HG03139 (cell line): Measurements from ENCODE around the gene OR2V2.
"Not testable (repeated sequence)": the region's sequence is repeated elsewhere in the genome, so short reads cannot be mapped to it uniquely, and the experiment has no call there.

Experiments used
- ATAC-seq: cut with Tn5 transposase; IDR thresholded peaks from one replicate; pipeline ENCODE4 v1.9.1; 2021; ENCODE audit not compliant: unreplicated experiment

OR2V2 gene

GRCh38 chr5:181168595-181169118 lies 21.3 kb downstream of the OR2V2 start:
- no peak for ATAC-seq

DNA sequence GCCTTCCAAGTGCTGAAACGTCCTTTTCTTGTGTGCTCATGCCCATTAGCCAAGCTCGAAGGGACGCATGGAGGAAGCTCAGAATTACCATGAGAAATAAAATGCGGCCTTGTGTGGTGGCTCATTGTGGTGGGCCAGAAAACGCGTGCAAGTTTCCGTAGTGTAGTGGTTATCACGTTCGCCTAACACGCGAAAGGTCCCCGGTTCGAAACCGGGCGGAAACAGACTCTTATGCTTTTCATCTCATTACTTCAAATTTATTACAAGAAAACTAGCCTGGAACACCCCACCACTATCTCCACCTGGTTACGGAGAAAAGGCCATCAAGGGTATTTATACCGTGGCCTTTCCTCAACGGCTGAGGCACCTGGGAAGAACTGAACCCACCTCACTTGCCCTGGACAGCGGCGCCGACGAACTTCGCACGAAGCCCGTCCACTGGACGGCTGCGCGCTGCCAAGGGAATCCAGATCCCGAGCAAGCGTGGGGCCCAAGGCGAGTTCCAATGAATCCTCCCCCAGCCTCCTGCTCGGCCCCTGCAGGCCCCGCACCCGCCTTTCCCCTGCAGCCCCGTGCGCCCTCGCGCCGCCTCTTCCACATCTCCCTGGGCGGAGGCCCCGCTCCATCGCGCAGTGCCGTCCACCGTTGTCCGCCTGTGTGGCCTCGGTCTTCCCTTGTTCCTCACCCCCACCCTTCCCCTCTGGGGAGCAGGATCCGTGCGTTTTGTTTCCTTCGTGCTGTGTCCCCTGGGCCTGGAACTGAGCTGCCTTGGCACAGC lies 22.3 kb downstream of the OR2V2 start:
- peak; percentile 39 for ATAC-seq

- ATAC-seq = no peak
Observed at GRCh38 chr5:181170237-181170825, 22.9 kb downstream of the OR2V2 start.

DNA sequence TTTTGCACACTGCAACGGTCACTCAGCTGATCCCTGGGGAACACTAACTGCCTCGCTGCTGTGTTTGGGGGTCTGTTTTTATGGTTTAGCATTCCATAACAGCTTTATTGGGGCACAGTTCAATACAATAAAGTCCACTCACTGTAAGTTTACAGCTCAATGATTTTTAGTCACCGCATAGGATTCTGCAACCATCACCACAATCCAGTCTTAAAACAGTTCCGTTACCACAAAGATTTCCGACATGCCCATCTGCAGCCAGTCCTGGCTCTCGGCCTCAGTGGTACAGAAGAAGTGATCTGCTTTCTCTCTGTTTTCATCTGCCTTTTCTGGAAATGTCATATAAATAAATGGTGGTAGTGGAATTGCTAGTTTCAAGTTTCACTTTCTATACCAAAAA lies 23.6 kb downstream of the OR2V2 start:
- no peak for ATAC-seq

DNA sequence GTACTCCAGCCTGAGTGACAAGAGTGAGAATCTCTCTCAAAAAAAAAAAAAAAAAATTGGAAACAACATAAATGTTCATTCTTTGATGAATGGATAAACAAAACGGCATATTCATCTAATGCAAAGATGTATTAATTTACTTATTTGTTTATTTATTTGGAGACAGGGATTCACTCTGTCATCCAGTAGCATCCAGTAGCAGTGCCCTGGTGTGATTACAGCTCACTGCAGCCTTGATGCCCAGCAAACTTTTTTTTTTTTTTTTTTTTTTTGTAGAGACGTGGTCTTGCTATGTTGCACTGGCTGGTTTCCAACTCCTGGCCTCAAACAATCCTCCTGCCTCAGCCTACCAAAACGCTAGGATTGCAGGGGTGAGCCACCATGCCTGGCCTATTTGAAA lies 24.4 kb downstream of the OR2V2 start:
- no peak for ATAC-seq

DNA sequence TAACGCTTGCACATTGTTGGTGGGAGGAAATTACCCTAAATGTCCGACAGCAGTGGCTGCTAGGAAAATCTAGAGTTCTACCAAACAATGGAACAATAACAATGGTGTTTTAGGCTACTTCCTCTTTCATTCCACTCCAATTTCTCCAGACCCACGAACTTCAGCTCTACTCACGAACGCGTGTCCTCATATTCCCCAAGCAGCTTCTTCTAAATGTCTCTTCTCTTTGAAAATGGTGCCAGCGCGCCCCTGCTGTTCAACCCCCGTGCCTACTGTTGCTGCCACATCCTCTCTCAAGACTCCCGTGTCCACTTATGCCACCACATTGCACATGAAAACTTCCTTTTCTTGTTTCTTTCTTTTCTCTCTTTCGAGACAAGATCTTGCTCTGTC lies 25.6 kb downstream of the OR2V2 start:
- ATAC-seq = no peak

DNA sequence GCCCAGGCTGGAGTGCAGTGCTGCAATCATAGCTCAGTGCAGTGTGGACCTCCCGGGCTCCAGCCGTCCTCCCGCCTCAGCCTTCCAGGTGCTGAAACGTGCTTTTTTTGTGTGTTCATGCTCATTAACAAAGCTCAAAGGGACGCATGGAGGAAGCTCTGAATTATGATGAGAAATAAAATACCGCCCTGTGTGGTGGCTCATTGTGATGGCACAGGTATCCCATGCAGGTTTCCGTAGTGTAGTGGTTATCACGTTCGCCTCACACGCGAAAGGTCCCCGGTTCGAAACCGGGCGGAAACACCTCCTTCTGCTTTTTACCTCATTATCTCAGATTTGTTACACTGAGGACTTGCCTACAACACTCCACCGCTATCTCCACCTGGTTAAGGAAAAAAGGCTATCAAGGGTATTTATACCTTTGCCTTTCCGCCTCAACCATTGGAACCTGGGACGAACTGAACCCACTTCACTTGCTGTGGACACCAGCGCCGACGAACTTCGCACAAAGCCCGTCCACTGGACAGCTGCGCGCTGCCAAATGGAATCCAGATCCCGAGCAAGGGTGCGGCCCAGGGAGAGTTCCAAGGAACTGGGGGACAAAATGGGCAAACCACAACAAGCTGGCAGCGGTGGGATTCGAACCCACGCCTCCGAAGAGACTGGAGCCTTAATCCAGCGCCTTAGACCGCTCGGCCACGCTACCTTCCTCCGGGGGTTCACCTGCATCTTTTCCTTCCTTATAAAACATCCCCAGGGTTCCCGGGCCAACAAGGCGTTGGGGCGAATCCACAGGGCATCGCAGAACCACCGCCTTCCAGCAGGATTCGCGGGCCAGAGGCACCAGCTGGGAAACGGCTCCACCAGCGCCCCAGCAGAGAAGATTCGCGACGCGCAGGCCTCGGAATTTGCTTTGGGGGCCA lies 26.3 kb downstream of the OR2V2 start:
- no peak for ATAC-seq

DNA sequence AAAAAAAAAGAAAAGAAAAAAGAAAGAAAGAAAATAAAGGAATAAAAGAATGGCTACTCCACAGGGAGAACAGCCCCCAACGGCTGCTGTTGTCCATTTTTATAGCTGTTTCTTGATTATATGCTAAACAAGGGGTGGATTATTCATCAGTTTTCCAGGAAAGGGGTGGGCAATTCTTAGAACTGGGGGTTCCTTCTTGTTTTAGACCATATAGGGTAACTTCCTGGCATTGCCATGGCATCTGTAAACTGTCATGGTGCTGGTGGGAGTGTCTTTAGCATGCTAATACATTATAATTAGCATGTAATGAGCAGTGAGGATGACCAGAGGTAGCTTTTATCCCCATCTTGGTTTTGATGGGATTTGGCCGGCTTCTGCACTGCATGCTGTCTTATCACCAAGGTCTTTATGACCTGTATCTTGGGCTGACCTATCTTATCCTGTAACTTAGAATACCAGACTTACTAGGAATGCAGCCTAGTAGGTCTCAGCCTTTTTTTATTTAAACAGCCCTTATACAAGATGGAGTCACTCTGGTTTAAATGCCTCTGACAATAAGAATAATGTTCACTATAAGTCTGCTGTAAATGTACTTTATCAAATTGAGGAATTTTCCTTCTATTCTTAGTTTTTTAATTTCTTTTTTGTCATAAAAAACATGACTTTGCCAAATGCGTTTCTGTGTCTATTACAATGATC lies 29.0 kb downstream of the OR2V2 start:
- ATAC-seq = no peak

DNA sequence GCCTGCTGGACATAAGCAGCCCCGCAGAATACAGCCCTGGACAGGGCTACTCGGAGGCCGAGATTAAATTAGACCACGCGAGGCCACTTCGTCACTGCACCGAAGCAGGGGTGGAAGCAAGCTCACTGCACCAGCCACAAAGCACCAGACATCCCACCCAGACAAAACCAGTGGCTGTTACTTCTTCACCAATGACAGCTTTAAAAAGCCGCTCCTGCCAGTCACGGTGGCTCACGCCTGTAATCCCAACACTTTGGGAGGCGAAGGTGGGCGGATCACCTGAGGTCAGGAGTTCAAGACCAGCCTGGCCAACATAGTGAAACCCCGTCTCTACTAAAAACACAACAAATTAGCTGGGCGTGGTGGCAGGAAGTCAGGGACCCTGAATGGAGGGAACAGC lies 30.2 kb downstream of the OR2V2 start:
- not testable (repeated sequence) for ATAC-seq

DNA sequence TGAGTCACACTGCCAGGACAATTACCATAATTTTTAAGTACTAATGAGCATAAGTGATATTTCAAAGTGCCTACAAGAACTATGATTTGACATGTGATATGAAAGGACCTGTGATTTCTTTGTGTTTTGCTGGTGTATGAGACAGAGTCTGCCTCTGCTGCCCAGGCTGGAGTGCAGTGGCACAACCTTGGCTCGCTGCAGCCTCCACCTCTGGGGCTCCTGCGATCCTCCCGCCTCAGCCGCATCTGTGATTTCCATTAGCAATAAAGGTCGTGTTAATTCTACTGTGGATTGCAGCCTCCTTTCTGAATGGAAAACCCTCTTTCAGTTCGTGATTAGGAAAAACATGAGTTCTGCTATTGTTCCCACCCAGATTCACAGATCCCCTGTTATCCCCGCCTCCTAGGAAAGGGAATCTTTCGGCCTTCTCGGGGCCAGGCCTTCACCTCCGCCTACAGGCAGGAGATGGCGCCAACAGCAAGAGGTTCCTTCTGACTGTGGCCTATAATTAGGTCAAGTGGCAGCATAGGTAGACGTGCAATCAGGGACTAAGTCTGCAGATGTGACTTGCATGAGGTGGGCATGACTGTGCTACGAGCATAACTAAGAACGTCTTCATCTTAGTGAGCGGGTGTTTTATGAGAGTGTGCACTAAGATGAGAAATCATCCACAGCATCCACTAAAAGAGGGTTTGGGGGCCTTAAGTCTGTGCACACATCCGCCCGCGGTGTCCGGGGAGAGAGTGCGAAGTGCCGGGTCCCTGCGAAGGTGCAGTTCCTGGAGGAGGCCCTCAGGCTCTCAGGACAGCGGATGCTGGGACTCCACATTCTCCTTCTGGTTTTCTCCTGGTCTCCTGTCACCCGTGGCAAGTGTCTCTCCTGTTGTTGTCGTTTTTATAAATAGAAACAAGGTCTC lies 34.5 kb downstream of the OR2V2 start:
- peak; percentile 53 for ATAC-seq

DNA sequence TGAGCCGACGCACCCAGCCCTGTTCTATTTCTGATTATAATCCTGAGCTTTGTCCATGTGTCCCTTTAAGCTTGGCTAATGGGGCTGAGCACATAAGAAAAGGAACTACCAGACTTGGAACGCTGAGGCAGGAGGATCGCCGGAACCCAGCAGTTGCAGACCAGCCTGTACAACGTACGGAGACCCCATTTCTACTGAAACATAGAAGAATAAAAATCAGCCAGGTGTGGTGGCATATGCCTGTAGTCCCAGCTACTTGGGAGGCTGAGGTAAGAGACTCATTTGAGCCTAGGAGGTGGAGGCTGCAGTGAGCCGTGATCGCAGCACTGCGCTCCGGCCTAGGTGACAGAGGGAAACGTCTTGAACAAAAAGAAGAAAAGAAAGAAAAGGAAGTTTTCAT lies 35.3 kb downstream of the OR2V2 start:
- no peak for ATAC-seq

DNA sequence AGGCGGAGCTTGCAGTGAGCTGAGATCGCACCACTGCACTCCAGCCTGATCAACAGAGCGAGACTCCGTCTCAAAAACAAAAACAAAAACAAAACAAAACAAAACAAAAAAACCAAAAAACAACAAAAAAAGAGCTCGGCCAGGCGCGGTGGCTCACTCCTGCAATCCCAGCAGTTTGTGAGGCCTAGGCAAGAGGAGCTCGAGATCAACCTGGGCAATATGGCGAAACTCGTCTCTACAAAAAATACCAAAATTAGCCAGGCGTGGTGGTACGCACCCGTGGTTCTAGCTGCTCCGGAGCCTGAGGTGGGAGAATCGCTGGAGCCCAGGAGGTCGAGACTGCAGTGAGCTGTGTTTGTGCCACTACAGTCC lies 37.4 kb downstream of the OR2V2 start:
- ATAC-seq = no peak

DNA sequence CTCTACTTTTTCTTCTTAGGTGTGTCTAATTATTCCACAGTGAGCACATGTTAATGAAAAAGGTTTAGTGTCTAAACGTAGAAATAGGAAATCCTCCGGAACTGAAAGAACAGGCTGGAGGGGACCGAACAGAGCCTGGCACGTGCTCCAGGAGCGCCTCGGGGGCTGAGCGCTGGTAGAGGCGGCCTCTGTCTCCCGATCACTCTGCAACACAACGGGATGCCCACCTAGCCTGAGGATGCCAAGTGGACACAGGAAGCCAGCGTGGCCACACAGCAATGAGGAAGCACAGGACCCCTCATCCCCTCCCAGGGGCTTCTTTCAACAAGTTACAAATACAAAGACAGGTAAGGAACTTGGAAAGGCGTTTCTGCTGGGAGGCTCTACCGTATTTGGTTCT lies 38.2 kb downstream of the OR2V2 start:
- no peak for ATAC-seq

DNA sequence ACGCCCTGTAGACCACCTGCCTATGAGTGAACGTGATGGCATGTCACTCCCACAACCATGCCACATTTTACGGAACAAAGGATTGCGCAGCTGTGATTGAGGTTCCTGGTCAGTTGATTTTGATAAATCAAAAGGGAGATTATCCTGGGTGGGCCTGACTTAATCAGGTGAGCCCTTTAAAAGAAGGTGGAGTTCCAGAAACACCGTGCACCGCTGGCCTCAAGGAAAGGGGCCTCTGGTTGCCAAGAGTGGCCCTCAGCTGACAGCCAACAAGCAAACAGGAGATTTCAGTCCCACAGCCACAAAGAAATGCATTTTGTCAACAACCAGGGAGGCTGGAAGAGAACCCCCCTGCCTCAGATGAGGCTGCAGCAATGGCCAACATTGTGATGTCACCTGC lies 38.6 kb downstream of the OR2V2 start:
- ATAC-seq = no peak

DNA sequence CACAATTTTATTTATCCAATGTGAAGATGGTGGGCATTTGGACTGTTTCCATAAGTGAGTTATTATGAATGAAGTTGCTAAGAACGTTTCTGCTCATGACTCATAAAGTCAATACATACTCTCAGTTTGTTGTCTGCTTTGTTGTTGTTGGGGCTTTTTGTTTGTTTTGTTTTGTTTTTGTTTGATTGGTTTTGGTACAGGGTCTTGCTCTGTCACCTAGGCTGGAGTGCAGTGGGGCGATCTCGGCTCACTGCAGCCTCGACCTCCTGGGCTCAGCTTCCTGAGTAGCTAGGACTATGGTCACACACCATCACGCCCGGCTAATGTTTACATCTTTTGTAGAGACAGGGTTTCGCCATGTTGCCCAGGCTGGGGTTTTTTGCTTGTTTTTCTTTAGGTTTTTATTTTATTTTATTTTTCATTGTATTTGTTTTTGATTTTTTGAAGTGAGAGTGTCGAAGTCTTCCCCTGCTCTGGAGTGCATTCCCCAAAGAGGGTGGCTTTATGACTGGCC lies 39.7 kb downstream of the OR2V2 start:
- no peak for ATAC-seq

GRCh38 chr5:181187500-181188213 lies 40.3 kb downstream of the OR2V2 start:
- ATAC-seq = no peak

DNA sequence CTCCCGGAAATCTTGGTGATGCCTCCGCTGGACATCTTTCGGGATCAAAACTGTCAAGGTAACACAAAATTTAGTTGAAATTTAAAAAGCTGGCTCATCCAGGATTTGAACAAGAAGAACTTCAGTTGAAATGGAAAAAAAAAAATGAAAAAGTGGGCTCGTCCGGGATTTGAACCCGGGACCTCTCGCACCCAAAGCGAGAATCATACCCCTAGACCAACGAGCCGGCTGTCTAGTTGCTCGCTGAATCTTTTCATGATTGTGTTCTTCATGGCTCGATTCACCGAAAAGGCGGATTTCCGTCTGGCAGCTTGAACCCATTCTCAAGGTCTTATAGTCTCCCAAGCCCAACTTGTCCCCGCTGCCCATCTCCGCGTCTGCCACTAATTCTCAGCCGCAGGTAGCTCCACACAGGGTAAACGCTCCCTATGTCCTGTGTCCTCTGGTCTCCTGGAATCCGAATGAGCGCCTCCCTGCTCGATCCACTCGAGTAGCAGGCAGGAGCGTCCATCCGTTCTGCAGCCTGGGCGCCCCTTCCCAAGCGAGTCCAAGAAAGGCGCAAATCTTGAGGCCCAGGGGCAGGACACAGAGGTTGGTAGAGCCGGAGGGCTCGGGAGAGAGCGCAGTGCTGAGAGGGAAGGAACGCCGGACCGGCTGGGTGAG lies 41.4 kb downstream of the OR2V2 start:
- no peak for ATAC-seq

DNA sequence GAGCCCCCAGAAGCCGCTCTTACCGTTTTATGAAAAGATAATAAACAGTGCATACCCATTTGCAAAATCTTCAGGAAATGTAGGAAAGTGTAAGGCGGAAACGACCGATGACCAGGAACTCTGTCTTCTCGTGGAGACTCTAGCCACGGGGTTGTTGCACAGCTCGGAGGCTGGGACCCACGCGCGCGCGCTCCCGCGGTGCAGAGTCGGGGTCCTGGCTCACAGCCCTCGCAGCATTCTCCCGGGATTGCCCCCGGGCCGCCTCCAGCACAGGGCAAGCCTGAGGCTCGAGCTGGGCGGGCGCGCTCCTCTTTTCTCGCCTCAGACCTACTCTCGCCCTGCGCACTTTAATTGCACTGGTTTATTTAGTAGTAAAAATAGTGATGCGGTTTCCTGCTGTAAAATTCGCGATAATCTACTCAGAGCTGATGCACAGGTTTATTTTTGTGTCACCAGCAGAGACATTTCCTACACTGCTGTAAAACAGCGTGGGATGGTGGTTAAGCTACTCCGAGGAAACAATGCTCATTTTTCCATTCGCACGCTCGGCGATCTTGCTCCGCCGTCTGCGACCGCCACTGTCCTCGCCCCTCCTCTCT lies 42.1 kb downstream of the OR2V2 start:
- no peak for ATAC-seq
